G401.6 (cell line): ENCODE data around the gene SMIM11.

Experiments
- FAIRE-seq: peaks from 2 replicates; lab custom pipeline; 2012; peaks lifted over from hg19 to GRCh38; lab: Jason Lieb, UNC

The SMIM11 gene

GRCh38 chr21:34374940-34375618, at the start of gene SMIM11:
Gene SMIM11, plus strand, starts transcription at chr21:34375507. Its CDS starts 3,998 bp downstream, at chr21:34379505.
- peak; percentile 48 for FAIRE-seq

GRCh38 chr21:34330055-34330454, 45.3 kb upstream of the SMIM11 start:
- FAIRE-seq = no peak

- FAIRE-seq = no peak
Observed at GRCh38 chr21:34331726-34332125, 43.6 kb upstream of the SMIM11 start.

- no peak for FAIRE-seq
Observed at GRCh38 chr21:34332347-34332746, 43.0 kb upstream of the SMIM11 start.

GRCh38 chr21:34333121-34333739, 42.1 kb upstream of the SMIM11 start:
- no peak for FAIRE-seq

GRCh38 chr21:34335316-34335715, 40.0 kb upstream of the SMIM11 start:
- no peak for FAIRE-seq

GRCh38 chr21:34336245-34336644, 39.1 kb upstream of the SMIM11 start:
- no peak for FAIRE-seq

GRCh38 chr21:34336756-34337391, 38.4 kb upstream of the SMIM11 start:
- FAIRE-seq = no peak

GRCh38 chr21:34337741-34338140, 37.6 kb upstream of the SMIM11 start:
- no peak for FAIRE-seq

GRCh38 chr21:34338226-34338625, 37.1 kb upstream of the SMIM11 start:
- no peak for FAIRE-seq

- no peak for FAIRE-seq
Observed at GRCh38 chr21:34340061-34340460, 35.2 kb upstream of the SMIM11 start.

- no peak for FAIRE-seq
Observed at GRCh38 chr21:34342476-34342875, 32.8 kb upstream of the SMIM11 start.

- no peak for FAIRE-seq
Observed at GRCh38 chr21:34343347-34343746, 32.0 kb upstream of the SMIM11 start.

GRCh38 chr21:34343838-34344381, 31.4 kb upstream of the SMIM11 start:
- FAIRE-seq = no peak

- FAIRE-seq = no peak
Observed at GRCh38 chr21:34344584-34344983, 30.7 kb upstream of the SMIM11 start.

- no peak for FAIRE-seq
Observed at GRCh38 chr21:34345091-34345871, 30.0 kb upstream of the SMIM11 start.

GRCh38 chr21:34345892-34346291, 29.4 kb upstream of the SMIM11 start:
- no peak for FAIRE-seq

- FAIRE-seq = no peak
Observed at GRCh38 chr21:34348890-34349519, 26.3 kb upstream of the SMIM11 start.

- FAIRE-seq = no peak
Observed at GRCh38 chr21:34351786-34352241, 23.5 kb upstream of the SMIM11 start.

GRCh38 chr21:34352556-34352955, 22.8 kb upstream of the SMIM11 start:
- FAIRE-seq = no peak

GRCh38 chr21:34353182-34353581, 22.1 kb upstream of the SMIM11 start:
- FAIRE-seq = no peak

GRCh38 chr21:34354836-34355235, 20.5 kb upstream of the SMIM11 start:
- FAIRE-seq = no peak
